Measurements from ENCODE around the gene NUP210. TPM values are rescaled to one million over a fixed set of nuclear protein-coding genes. Genes with fewer than 3 reads are reported as not detected.

Gene NUP210
- total and polyA plus RNA-seq, 2 experiments from 2014 or later, result 13.8 to 73.9 TPM

DNA sequence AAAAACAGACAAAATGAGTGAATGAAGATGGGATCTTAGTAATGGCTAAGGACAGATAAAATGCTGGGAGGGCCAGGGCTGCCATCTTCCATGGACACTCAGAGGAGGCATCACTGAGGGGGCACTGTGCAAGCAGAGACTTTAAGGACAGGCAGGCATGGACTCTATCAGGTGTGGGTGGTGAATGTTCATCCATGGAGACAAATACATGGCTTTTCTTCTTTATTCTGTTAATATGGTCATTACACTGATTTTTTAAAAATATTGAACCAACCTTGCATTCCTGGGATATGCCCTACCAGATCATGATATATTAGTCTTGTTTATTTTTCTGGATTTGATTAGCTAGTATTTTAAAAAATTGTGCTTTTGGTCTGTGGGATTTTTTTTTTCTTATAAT is 12.2 kb downstream of the NUP210 start:
- no peak for TF ChIP-seq ZNF114 (CRISPR knock-in tag; IDR thresholded peaks at IDR 0.05)
- no peak for TF ChIP-seq EZH2 (IDR thresholded peaks at IDR 0.05; ENCODE audit: low read depth, unreplicated experiment)
- TF ChIP-seq CREB1 (CRISPR knock-in tag; IDR thresholded peaks at IDR 0.05; ENCODE audit: low read depth), result no peak
- TF ChIP-seq JUNB (IDR thresholded peaks at IDR 0.05; ENCODE audit: unreplicated experiment), result no peak
- TF ChIP-seq STAT1 (IDR thresholded peaks at IDR 0.05; ENCODE audit: unreplicated experiment), result no peak
- no peak for TF ChIP-seq ZNF331 (CRISPR knock-in tag; IDR thresholded peaks at IDR 0.05; ENCODE audit: low read depth)
- TF ChIP-seq EZH2phosphoT487 (IDR thresholded peaks at IDR 0.05; ENCODE audit: unreplicated experiment), result no peak
- no peak for TF ChIP-seq NANOG (IDR thresholded peaks at IDR 0.05; ENCODE audit: borderline replicate concordance)
- TF ChIP-seq, protein P1, sequence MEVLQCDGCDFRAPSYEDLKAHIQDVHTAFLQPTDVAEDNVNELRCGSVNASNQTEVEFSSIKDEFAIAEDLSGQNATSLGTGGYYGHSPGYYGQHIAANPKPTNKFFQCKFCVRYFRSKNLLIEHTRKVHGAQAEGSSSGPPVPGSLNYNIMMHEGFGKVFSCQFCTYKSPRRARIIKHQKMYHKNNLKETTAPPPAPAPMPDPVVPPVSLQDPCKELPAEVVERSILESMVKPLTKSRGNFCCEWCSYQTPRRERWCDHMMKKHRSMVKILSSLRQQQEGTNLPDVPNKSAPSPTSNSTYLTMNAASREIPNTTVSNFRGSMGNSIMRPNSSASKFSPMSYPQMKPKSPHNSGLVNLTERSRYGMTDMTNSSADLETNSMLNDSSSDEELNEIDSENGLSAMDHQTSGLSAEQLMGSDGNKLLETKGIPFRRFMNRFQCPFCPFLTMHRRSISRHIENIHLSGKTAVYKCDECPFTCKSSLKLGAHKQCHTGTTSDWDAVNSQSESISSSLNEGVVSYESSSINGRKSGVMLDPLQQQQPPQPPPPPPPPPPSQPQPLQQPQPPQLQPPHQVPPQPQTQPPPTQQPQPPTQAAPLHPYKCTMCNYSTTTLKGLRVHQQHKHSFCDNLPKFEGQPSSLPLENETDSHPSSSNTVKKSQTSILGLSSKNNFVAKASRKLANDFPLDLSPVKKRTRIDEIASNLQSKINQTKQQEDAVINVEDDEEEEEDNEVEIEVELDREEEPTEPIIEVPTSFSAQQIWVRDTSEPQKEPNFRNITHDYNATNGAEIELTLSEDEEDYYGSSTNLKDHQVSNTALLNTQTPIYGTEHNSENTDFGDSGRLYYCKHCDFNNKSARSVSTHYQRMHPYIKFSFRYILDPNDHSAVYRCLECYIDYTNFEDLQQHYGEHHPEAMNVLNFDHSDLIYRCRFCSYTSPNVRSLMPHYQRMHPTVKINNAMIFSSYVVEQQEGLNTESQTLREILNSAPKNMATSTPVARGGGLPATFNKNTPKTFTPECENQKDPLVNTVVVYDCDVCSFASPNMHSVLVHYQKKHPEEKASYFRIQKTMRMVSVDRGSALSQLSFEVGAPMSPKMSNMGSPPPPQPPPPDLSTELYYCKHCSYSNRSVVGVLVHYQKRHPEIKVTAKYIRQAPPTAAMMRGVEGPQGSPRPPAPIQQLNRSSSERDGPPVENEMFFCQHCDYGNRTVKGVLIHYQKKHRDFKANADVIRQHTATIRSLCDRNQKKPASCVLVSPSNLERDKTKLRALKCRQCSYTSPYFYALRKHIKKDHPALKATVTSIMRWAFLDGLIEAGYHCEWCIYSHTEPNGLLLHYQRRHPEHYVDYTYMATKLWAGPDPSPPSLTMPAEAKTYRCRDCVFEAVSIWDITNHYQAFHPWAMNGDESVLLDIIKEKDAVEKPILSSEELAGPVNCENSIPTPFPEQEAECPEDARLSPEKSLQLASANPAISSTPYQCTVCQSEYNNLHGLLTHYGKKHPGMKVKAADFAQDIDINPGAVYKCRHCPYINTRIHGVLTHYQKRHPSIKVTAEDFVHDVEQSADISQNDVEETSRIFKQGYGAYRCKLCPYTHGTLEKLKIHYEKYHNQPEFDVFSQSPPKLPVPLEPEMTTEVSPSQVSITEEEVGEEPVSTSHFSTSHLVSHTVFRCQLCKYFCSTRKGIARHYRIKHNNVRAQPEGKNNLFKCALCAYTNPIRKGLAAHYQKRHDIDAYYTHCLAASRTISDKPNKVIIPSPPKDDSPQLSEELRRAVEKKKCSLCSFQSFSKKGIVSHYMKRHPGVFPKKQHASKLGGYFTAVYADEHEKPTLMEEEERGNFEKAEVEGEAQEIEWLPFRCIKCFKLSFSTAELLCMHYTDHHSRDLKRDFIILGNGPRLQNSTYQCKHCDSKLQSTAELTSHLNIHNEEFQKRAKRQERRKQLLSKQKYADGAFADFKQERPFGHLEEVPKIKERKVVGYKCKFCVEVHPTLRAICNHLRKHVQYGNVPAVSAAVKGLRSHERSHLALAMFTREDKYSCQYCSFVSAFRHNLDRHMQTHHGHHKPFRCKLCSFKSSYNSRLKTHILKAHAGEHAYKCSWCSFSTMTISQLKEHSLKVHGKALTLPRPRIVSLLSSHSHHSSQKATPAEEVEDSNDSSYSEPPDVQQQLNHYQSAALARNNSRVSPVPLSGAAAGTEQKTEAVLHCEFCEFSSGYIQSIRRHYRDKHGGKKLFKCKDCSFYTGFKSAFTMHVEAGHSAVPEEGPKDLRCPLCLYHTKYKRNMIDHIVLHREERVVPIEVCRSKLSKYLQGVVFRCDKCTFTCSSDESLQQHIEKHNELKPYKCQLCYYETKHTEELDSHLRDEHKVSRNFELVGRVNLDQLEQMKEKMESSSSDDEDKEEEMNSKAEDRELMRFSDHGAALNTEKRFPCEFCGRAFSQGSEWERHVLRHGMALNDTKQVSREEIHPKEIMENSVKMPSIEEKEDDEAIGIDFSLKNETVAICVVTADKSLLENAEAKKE (CRISPR knock-in tag; IDR thresholded peaks at IDR 0.05), result no peak
- Histone ChIP-seq H3K79me2 (replicated peaks; ENCODE audit: insufficient read depth) (peaks cover 41% of the 10 kb centered on the region), H3K4me1 (ENCODE audit: insufficient read depth) (0 out of 2 replicates have a peak, but pooled peaks cover 5% of the 10 kb centered on the region), H3K4me3 (no peak overlapping the region), H3K27ac (ENCODE audit: low read depth) (no peak overlapping the region), H2AFZ (no peak overlapping the region), H4K20me1 (replicated peaks; ENCODE audit: insufficient read depth) (peaks cover 3% of the 10 kb centered on the region; the same call in 1 of the 2 replicates), H3K36me3 (ENCODE audit: insufficient read depth) (no peaks in the 10 kb centered on the region; the same call in 1 of the 2 replicates), H3K9me2 (ENCODE audit: insufficient read depth) (no peaks in the 10 kb centered on the region), H3F3A (replicated peaks; ENCODE audit: low read depth) (no peaks in the 10 kb centered on the region), H3K4me2 (no peak overlapping the region), H3K27me3 (ENCODE audit: insufficient read depth) (no peaks in the 10 kb centered on the region)
- peaks cover 3% of the 10 kb centered on the region; the same call in 2 of the 3 replicates for H3K9me3 Mint-ChIP-seq
- DNase-seq (ENCODE audit: low spot score) (no peak), ATAC-seq (no peak)
- peaks cover 14% of the 10 kb centered on the region; the same call in 2 of the 3 replicates for H3K36me3 Mint-ChIP-seq (ENCODE audit: low read depth)
- no peak overlapping the region for H3K4me3 Mint-ChIP-seq
- peaks cover 12% of the 10 kb centered on the region for H3K27me3 Mint-ChIP-seq (ENCODE audit: insufficient read depth, low read depth, poor library complexity)
- H3K4me1 Mint-ChIP-seq, result peaks cover 17% of the 10 kb centered on the region
- no peak overlapping the region for H3K27ac Mint-ChIP-seq

Measured in GM23338 (cell line).